OCI-LY3 (cell line): ENCODE data around the gene COMMD7.

Experiments used
- H2AFZ ChIP-seq: fragments of 200-600, 300-600 bp; shearing (Covaris generic); 2 replicates; pipeline ENCODE4 v1.6.0; 2014; ENCODE audit warnings: antibody characterized with exemption, low read depth, low read length
- H3K27ac ChIP-seq: fragments of 200-600, 300-600 bp; sonication (generic); 2 replicates; pipeline ENCODE4 v1.5.1; 2014; ENCODE audit warnings: mild to moderate bottlenecking, low read length, moderate library complexity, mixed read lengths
- H3K27me3 ChIP-seq: fragments of 200-600, 300-600 bp; sonication (generic); 2 replicates; pipeline ENCODE4 v1.6.1; 2014; ENCODE audit warnings: low read depth, low read length, mixed read lengths
- H3K36me3 ChIP-seq: fragments of 200-600, 300-600 bp; sonication (generic); replicated peaks from 2 replicates; pipeline ENCODE3; 2014; ENCODE audit warnings: low read depth, low read length, mixed read lengths
- H3K4me1 ChIP-seq: fragments of 300-600, 200-600 bp; sonication (generic); 2 replicates; pipeline ENCODE4 v1.6.1; 2014; ENCODE audit warnings: low read length, mixed read lengths
- H3K4me2 ChIP-seq: fragments of 200-600, 300-600 bp; sonication (generic); 2 replicates; pipeline ENCODE4 v1.6.1; 2014; ENCODE audit warnings: low read length, mixed read lengths
- H3K4me3 ChIP-seq: fragments of 300-600, 200-600 bp; sonication (generic); 2 replicates; pipeline ENCODE4 v1.5.1; 2014; ENCODE audit warnings: antibody characterized with exemption, mild to moderate bottlenecking, low read length, moderate library complexity
- H3K79me2 ChIP-seq: fragments of 300-600, 200-600 bp; shearing (Covaris generic); 2 replicates; pipeline ENCODE4 v1.6.1; 2014; ENCODE audit warnings: mild to moderate bottlenecking, low read length, mixed read lengths
- H3K9ac ChIP-seq: fragments of 300-600, 200-600 bp; shearing (Covaris generic); 2 replicates; pipeline ENCODE4 v1.6.0; 2014; ENCODE audit warnings: mild to moderate bottlenecking, low read length, moderate library complexity
- H3K9me3 ChIP-seq: fragments of 200-600, 300-600 bp; shearing (Covaris generic); 2 replicates; pipeline ENCODE4 v1.6.1; 2014; ENCODE audit warnings: low read length, mixed read lengths; ENCODE audit not compliant: insufficient read depth
- H4K20me1 ChIP-seq: fragments of 200-600, 300-600 bp; sonication (generic); 2 replicates; pipeline ENCODE4 v1.6.1; 2016; ENCODE audit warnings: low read length, mixed read lengths; ENCODE audit not compliant: insufficient read depth
- EZH2phosphoT487 ChIP-seq: fragments of 200-600 bp; shearing (Covaris generic); IDR thresholded peaks from 2 replicates; pipeline ENCODE4 v1.6.1; 2018; ENCODE audit warnings: antibody characterized with exemption, mixed run types, low read depth
- TF ChIP-seq, protein P1 (sequence below): fragments of 200-600, 300-600 bp; sonication (generic); IDR thresholded peaks from 2 replicates; pipeline ENCODE4 v1.5.1; 2014; ENCODE audit warnings: antibody characterized with exemption, low read length, low read depth

COMMD7 gene

GRCh38 chr20:32789896-32790750 is 46.9 kb upstream of the COMMD7 start:
- peak overlapping the region; percentile 6; the same call in 1 of the 2 replicates for H3K4me2 ChIP-seq
- H3K27me3 ChIP-seq = no peaks in the 10 kb centered on the region
- H3K9ac ChIP-seq = no peak overlapping the region
- H2AFZ ChIP-seq = no peak overlapping the region
- no peaks in the 10 kb centered on the region for H4K20me1 ChIP-seq
- no peaks in the 10 kb centered on the region for H3K9me3 ChIP-seq
- H3K79me2 ChIP-seq = no peaks in the 10 kb centered on the region
- H3K4me1 ChIP-seq = peaks cover 19% of the 10 kb centered on the region
- no peaks in the 10 kb centered on the region for H3K36me3 ChIP-seq
- no peak overlapping the region for H3K27ac ChIP-seq
- no peak overlapping the region for H3K4me3 ChIP-seq
- no peak for TF ChIP-seq EZH2phosphoT487
- TF ChIP-seq, protein P1, sequence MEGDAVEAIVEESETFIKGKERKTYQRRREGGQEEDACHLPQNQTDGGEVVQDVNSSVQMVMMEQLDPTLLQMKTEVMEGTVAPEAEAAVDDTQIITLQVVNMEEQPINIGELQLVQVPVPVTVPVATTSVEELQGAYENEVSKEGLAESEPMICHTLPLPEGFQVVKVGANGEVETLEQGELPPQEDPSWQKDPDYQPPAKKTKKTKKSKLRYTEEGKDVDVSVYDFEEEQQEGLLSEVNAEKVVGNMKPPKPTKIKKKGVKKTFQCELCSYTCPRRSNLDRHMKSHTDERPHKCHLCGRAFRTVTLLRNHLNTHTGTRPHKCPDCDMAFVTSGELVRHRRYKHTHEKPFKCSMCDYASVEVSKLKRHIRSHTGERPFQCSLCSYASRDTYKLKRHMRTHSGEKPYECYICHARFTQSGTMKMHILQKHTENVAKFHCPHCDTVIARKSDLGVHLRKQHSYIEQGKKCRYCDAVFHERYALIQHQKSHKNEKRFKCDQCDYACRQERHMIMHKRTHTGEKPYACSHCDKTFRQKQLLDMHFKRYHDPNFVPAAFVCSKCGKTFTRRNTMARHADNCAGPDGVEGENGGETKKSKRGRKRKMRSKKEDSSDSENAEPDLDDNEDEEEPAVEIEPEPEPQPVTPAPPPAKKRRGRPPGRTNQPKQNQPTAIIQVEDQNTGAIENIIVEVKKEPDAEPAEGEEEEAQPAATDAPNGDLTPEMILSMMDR = peak; percentile 99

GRCh38 chr20:32787168-32787567 is 43.9 kb upstream of the COMMD7 start:
- Histone ChIP-seq H3K79me2 (no peaks in the 10 kb centered on the region), H3K9ac (no peak overlapping the region), H3K4me3 (no peak overlapping the region), H2AFZ (no peak overlapping the region), H4K20me1 (no peaks in the 10 kb centered on the region), H3K4me2 (no peak overlapping the region), H3K4me1 (peaks cover 14% of the 10 kb centered on the region), H3K9me3 (no peaks in the 10 kb centered on the region), H3K27ac (no peak overlapping the region), H3K36me3 (no peaks in the 10 kb centered on the region), H3K27me3 (no peaks in the 10 kb centered on the region)
- no peak for TF ChIP-seq EZH2phosphoT487
- TF ChIP-seq, protein P1 = no peak

DNA sequence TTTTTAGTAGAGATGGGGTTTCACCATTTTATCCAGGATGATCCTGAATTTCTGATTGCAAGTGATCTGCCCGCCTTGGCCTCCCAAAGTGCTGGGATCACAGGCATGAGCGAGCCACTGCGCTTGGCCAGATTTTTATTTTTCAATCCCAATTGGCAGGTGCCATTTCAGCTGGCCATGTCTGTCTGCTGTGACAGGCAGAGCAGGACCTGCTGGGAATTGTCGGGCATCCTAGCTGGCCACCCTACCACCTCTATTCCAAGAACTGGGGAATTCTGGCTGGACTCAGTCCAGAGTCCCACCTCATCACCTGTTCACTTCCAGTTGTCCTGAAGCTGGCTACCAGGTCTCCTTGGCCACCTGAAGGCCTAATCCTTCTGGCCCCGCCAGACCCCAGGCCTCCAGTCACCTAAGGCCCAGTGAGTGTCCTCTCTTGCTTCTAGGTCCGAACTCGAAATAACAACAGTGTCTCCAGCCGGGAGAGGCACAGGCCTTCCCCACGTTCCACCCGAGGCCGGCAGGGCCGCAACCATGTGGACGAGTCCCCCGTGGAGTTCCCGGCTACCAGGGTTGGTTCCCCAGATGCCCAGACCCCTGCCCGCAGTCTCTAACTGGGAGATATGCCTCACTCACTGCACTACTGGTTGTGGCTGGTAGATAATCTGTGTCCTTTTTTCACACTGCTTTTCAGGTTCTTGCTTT is 42.9 kb upstream of the COMMD7 start:
- TF ChIP-seq, protein P1 = no peak
- TF ChIP-seq EZH2phosphoT487 = no peak
- no peaks in the 10 kb centered on the region for H3K9me3 ChIP-seq
- H3K4me2 ChIP-seq = no peak overlapping the region
- peaks cover 10% of the 10 kb centered on the region for H3K4me1 ChIP-seq
- H3K27ac ChIP-seq = no peak overlapping the region
- no peaks in the 10 kb centered on the region for H3K36me3 ChIP-seq
- no peaks in the 10 kb centered on the region for H3K27me3 ChIP-seq
- H3K9ac ChIP-seq = no peak overlapping the region
- no peak overlapping the region for H2AFZ ChIP-seq
- no peaks in the 10 kb centered on the region for H4K20me1 ChIP-seq
- no peaks in the 10 kb centered on the region for H3K79me2 ChIP-seq
- H3K4me3 ChIP-seq = no peak overlapping the region

DNA sequence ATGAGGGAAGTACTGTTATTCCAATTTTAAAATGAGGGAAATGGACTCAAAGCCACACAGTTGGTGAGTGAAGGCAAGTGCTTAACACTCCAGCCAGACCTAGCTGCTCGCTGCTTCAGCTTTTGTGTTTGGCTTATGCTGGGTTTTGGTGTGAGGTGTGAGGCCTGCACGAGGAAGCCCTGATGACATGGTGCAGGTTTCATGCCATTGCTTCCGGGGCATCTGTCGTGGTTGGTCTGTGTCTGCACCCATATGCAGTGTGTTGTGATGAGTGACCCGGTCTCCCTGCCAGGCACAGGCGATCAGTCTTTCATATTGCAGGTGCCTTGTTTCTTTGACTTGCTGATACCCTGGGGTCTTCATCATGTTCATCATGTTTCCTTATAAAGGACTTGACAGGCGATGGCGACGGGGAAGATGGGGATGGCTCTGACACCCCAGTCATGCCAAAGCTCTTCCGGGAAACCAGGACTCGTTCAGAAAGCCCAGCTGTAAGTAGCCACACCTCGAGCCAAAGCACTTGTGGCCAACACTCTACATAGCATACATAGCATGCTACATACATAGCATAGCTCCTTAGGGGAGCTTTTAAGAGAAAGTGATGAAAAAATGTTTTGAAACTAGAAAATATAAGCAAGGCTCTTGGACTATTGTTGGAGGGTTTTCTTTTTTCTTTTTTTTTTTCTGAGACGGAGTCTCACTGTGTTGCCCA is 41.3 kb upstream of the COMMD7 start:
- TF ChIP-seq, protein P1 = no peak
- no peak for TF ChIP-seq EZH2phosphoT487
- Histone ChIP-seq H4K20me1 (no peaks in the 10 kb centered on the region), H3K9me3 (no peaks in the 10 kb centered on the region), H3K27me3 (no peaks in the 10 kb centered on the region), H3K4me3 (no peak overlapping the region), H3K79me2 (no peaks in the 10 kb centered on the region), H3K4me2 (no peak overlapping the region), H2AFZ (no peak overlapping the region), H3K9ac (no peak overlapping the region), H3K27ac (no peak overlapping the region), H3K4me1 (no peaks in the 10 kb centered on the region), H3K36me3 (no peaks in the 10 kb centered on the region)
